Cardiac muscle cell (in vitro differentiated cells and primary cell): ENCODE data around the gene TGFBR3L. TPM values are rescaled to one million over a fixed set of nuclear protein-coding genes. Genes with fewer than 3 reads are reported as not detected.

Experiments used
- DNase-seq, 2 donors: peaks; one replicate each; pipeline versions ENCODE4 v3.0.0 to v3.0.0-alpha.2; 2010 to 2017; ENCODE audit warnings: low read depth in 1 of 2, low spot score in 1 of 2
- H3K27ac ChIP-seq: fragments of 200-600 bp; sonication (generic); 2 replicates; pipeline ENCODE4 v1.5.1; 2016
- H3K27me3 ChIP-seq: fragments of 200-600 bp; sonication (generic); 2 replicates; pipeline ENCODE4 v1.6.0; 2016; ENCODE audit warnings: control low read depth
- H3K36me3 ChIP-seq: fragments of 200-600 bp; sonication (generic); 2 replicates; pipeline ENCODE4 v1.5.1; 2016; ENCODE audit warnings: control low read depth
- H3K4me1 ChIP-seq: fragments of 200-600 bp; sonication (generic); 2 replicates; pipeline ENCODE4 v1.8.1; 2017; ENCODE audit warnings: low read depth, mild to moderate bottlenecking, mixed run types
- H3K4me3 ChIP-seq: fragments of 200-600 bp; sonication (generic); 2 replicates; pipeline ENCODE4 v1.5.1; 2016; ENCODE audit warnings: mild to moderate bottlenecking
- H3K9me3 ChIP-seq: fragments of 200-600 bp; sonication (generic); 2 replicates; pipeline ENCODE4 v1.5.1; 2017; ENCODE audit warnings: low read depth, mild to moderate bottlenecking, control low read depth
- CTCF ChIP-seq: IDR thresholded peaks from 2 replicates; pipeline ENCODE4 v1.5.1; 2012; ENCODE audit warnings: low read depth, mild to moderate bottlenecking, low read length
- polyA plus RNA-seq: library from polyadenylated mRNA; unstranded; fragments of >200 nt; fragmentation: Nextera tagmentation; extraction: Ambion mirVana; gene quantifications from 2 replicates; pipeline ENCODE4 v1.2.1, GENCODE V29; 2016
- total RNA-seq: library from RNA; depleted of rRNA; stranded (reverse); fragments of >200 nt; gene quantifications from 2 replicates; pipeline ENCODE4 v1.2.3, GENCODE V29; 2016

Gene TGFBR3L
- total and polyA plus RNA-seq, 2 experiments from 2014 or later, result 2.6 to 3.2 TPM

GRCh38 chr19:7918615-7919421 lies 4.2 kb downstream of the TGFBR3L start:
- peaks cover 5% of the 10 kb centered on the region for H3K4me1 ChIP-seq
- H3K27me3 ChIP-seq, result peaks cover 50% of the 10 kb centered on the region
- TF ChIP-seq CTCF, result no peak
- H3K9me3 ChIP-seq, result no peaks in the 10 kb centered on the region
- DNase-seq, result no peak
- H3K4me3 ChIP-seq, result no peak overlapping the region
- no peak overlapping the region for H3K27ac ChIP-seq
- no peaks in the 10 kb centered on the region for H3K36me3 ChIP-seq

- no peaks in the 10 kb centered on the region for H3K36me3 ChIP-seq
- H3K27me3 ChIP-seq, result peaks cover 39% of the 10 kb centered on the region
- TF ChIP-seq CTCF, result no peak
- peak; percentile 95 to 97 for DNase-seq
- H3K27ac ChIP-seq, result peak within 1 kb of the TSS; percentile 73
- peaks cover 5% of the 10 kb centered on the region for H3K4me1 ChIP-seq
- H3K4me3 ChIP-seq, result peak within 1 kb of the TSS; percentile 49
- no peaks in the 10 kb centered on the region for H3K9me3 ChIP-seq
Measured at GRCh38 chr19:7919610-7920518, 5.2 kb downstream of the TGFBR3L start, which contains the start of gene SNAPC2. Gene SNAPC2 (plus strand): TSS chr19:7920338. CDS start chr19:7920367, 29 bp downstream.

GRCh38 chr19:7920519-7921301 lies 6.1 kb downstream of the TGFBR3L start:
- Histone ChIP-seq H3K27ac (peak overlapping the region; percentile 73), H3K36me3 (no peaks in the 10 kb centered on the region), H3K27me3 (peaks cover 31% of the 10 kb centered on the region), H3K9me3 (no peaks in the 10 kb centered on the region), H3K4me1 (peaks cover 5% of the 10 kb centered on the region), H3K4me3 (peak overlapping the region; percentile 49)
- TF ChIP-seq CTCF, result no peak
- DNase-seq, result peak; percentile 99 to 100

GRCh38 chr19:7921302-7921966 lies 6.8 kb downstream of the TGFBR3L start:
- no peak for TF ChIP-seq CTCF
- no peak for DNase-seq
- H3K9me3 ChIP-seq, result no peaks in the 10 kb centered on the region
- peaks cover 24% of the 10 kb centered on the region for H3K27me3 ChIP-seq
- peak overlapping the region; percentile 40 for H3K27ac ChIP-seq
- peaks cover 8% of the 10 kb centered on the region for H3K4me1 ChIP-seq
- no peaks in the 10 kb centered on the region for H3K36me3 ChIP-seq
- peak overlapping the region; percentile 18 for H3K4me3 ChIP-seq
